KMS-11 (cell line): ENCODE data around the gene AGPAT3.

Experiments used
- H2AFZ ChIP-seq: fragments of 200-600 bp; sonication (generic); 2 replicates; pipeline ENCODE4 v1.6.1; 2016; ENCODE audit warnings: antibody characterized with exemption, mixed run types, low read depth
- H3K27ac ChIP-seq: fragments of 200-600 bp; sonication (generic); 2 replicates; pipeline ENCODE4 v1.6.1; 2016; ENCODE audit warnings: mild to moderate bottlenecking, mixed run types
- H3K27me3 ChIP-seq: fragments of 200-600 bp; sonication (generic); 2 replicates; pipeline ENCODE4 v1.6.1; 2017; ENCODE audit warnings: mild to moderate bottlenecking, low read depth, mixed run types, moderate library complexity; ENCODE audit not compliant: insufficient read depth
- H3K36me3 ChIP-seq: fragments of 200-600 bp; sonication (generic); 2 replicates; pipeline ENCODE4 v1.6.1; 2017; ENCODE audit warnings: mild to moderate bottlenecking, mixed run types; ENCODE audit not compliant: insufficient read depth
- H3K4me1 ChIP-seq: fragments of 200-600 bp; sonication (generic); 2 replicates; pipeline ENCODE4 v1.6.1; 2016; ENCODE audit warnings: mild to moderate bottlenecking, low read depth, mixed run types; ENCODE audit not compliant: poor library complexity, severe bottlenecking
- H3K4me2 ChIP-seq: fragments of 200-600 bp; sonication (generic); 2 replicates; pipeline ENCODE4 v1.7.0; 2016; ENCODE audit warnings: mild to moderate bottlenecking, mixed run types
- H3K4me3 ChIP-seq: fragments of 200-600 bp; sonication (generic); IDR thresholded peaks from 2 replicates; pipeline ENCODE4 v1.6.1; 2017; ENCODE audit warnings: low read depth, low read length, mixed read lengths; ENCODE audit not compliant: insufficient read depth
- H3K79me2 ChIP-seq: fragments of 200-600 bp; sonication (generic); 2 replicates; pipeline ENCODE4 v1.6.1; 2016; ENCODE audit warnings: low read depth, mixed run types; ENCODE audit not compliant: insufficient read depth
- H3K9ac ChIP-seq: fragments of 200-600 bp; sonication (generic); 2 replicates; pipeline ENCODE4 v1.6.1; 2016; ENCODE audit warnings: mild to moderate bottlenecking, mixed run types
- H4K20me1 ChIP-seq: fragments of 200-600 bp; sonication (generic); 2 replicates; pipeline ENCODE4 v1.6.1; 2016; ENCODE audit warnings: mild to moderate bottlenecking, mixed run types; ENCODE audit not compliant: insufficient read depth
- TF ChIP-seq, protein P1 (sequence below): fragments of 200-600 bp; sonication (generic); conservative IDR thresholded peaks from 2 replicates; pipeline ENCODE4 v1.6.1; 2017; ENCODE audit warnings: low read depth, mild to moderate bottlenecking, antibody characterized with exemption, low read length, moderate library complexity, mixed read lengths

Gene AGPAT3

GRCh38 chr21:43846430-43846829 lies 18.6 kb upstream of the AGPAT3 start:
- H3K27ac ChIP-seq = no peak overlapping the region
- no peak overlapping the region for H2AFZ ChIP-seq
- TF ChIP-seq, protein P1, sequence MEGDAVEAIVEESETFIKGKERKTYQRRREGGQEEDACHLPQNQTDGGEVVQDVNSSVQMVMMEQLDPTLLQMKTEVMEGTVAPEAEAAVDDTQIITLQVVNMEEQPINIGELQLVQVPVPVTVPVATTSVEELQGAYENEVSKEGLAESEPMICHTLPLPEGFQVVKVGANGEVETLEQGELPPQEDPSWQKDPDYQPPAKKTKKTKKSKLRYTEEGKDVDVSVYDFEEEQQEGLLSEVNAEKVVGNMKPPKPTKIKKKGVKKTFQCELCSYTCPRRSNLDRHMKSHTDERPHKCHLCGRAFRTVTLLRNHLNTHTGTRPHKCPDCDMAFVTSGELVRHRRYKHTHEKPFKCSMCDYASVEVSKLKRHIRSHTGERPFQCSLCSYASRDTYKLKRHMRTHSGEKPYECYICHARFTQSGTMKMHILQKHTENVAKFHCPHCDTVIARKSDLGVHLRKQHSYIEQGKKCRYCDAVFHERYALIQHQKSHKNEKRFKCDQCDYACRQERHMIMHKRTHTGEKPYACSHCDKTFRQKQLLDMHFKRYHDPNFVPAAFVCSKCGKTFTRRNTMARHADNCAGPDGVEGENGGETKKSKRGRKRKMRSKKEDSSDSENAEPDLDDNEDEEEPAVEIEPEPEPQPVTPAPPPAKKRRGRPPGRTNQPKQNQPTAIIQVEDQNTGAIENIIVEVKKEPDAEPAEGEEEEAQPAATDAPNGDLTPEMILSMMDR = no peak
- no peak overlapping the region for H3K4me2 ChIP-seq
- H3K9ac ChIP-seq = no peak overlapping the region
- H3K36me3 ChIP-seq = no peaks in the 10 kb centered on the region
- no peaks in the 10 kb centered on the region; the same call in 1 of the 2 replicates for H3K27me3 ChIP-seq
- H3K4me1 ChIP-seq = peaks cover 15% of the 10 kb centered on the region
- H3K4me3 ChIP-seq = no peak overlapping the region
- no peaks in the 10 kb centered on the region for H3K79me2 ChIP-seq
- H4K20me1 ChIP-seq = no peaks in the 10 kb centered on the region

DNA sequence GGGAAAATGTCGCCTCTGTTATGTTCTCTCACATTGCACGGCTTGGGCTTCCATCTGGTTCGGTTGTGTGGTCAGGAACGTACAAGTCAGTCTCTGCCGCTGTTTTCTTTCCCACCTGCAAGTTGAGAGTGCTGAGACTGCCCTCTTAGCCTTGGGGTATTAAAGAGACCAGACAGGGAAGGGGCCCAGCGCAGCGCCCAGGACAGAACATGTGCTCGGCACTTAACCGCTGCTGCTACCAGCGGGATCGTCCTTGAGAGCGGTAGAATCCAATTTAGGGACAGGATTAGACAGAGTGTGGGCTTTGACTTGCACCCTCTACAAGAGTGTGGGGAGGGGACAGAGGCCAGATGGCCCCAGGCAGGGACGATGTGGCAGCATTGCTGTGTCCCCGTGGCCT lies 17.7 kb upstream of the AGPAT3 start:
- TF ChIP-seq, protein P1 = no peak
- H3K4me3 ChIP-seq = no peak overlapping the region
- H3K27ac ChIP-seq = no peak overlapping the region
- peaks cover 12% of the 10 kb centered on the region for H3K4me1 ChIP-seq
- no peaks in the 10 kb centered on the region; the same call in 1 of the 2 replicates for H3K27me3 ChIP-seq
- H3K9ac ChIP-seq = no peak overlapping the region
- H4K20me1 ChIP-seq = no peaks in the 10 kb centered on the region
- H3K4me2 ChIP-seq = no peak overlapping the region
- no peak overlapping the region for H2AFZ ChIP-seq
- no peaks in the 10 kb centered on the region for H3K79me2 ChIP-seq
- no peaks in the 10 kb centered on the region for H3K36me3 ChIP-seq

GRCh38 chr21:43848771-43849170 lies 16.3 kb upstream of the AGPAT3 start:
- Histone ChIP-seq H2AFZ (no peak overlapping the region), H3K9ac (no peak overlapping the region), H3K27ac (no peak overlapping the region), H3K4me3 (no peak overlapping the region), H3K4me1 (no peaks in the 10 kb centered on the region), H3K4me2 (no peak overlapping the region), H4K20me1 (no peaks in the 10 kb centered on the region), H3K79me2 (no peaks in the 10 kb centered on the region), H3K36me3 (no peaks in the 10 kb centered on the region), H3K27me3 (no peaks in the 10 kb centered on the region; the same call in 1 of the 2 replicates)
- TF ChIP-seq, protein P1 = no peak

DNA sequence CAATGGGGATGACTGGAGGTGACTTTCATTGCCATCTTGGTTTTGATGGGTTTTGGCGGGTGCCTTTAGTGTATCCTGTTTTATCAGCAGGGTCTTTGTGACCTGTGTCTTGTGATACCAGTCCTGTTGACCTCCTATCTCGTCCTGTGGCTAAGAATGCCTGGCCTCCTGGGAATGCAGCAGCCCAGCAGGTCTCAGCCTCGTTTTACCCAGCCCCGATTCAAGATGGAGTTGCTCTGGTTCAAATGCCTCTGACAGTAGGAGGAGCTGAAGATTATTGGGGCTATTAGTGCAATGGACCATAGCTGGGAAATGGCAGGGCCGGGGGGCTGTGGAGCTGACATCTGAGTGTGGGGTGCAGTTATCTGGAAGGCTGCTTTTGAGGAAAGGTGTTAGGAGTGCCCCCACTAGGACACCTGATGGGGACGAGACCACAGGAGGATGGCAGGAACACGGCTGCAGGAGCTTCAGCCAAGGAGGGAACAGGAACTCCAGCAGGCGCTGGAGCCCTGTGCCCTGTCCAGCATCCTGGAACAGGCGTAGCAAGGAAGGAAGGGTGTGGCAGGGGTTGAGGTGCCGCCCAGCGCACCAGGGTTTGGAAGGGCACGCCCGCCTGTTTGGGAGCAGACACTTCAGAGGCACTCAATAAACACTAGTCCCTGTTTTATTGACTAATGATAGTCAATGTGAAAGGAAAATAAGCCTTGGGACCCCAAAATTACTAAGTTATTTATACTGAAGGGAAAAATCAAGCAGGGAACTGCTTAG lies 15.3 kb upstream of the AGPAT3 start:
- no peaks in the 10 kb centered on the region; the same call in 1 of the 2 replicates for H3K27me3 ChIP-seq
- no peak overlapping the region for H2AFZ ChIP-seq

More for the DNA sequence above, 15.3 kb upstream of the AGPAT3 start:
- Histone ChIP-seq H4K20me1 (no peaks in the 10 kb centered on the region), H3K36me3 (no peaks in the 10 kb centered on the region), H3K27ac (no peak overlapping the region), H3K9ac (no peak overlapping the region), H3K4me3 (no peak overlapping the region), H3K4me1 (no peaks in the 10 kb centered on the region), H3K4me2 (no peak overlapping the region), H3K79me2 (no peaks in the 10 kb centered on the region)
- TF ChIP-seq, protein P1 = no peak
